ENCODE measurements around the gene C1orf198. TPM values are rescaled to one million over a fixed set of nuclear protein-coding genes. Genes with fewer than 3 reads are reported as not detected.
"Not testable (repeated sequence)": the region's sequence is repeated elsewhere in the genome, so short reads cannot be mapped to it uniquely, and the experiment has no call there.

The C1orf198 gene
- total RNA-seq, 1 donor from 2014 or later: 32.9 TPM

DNA sequence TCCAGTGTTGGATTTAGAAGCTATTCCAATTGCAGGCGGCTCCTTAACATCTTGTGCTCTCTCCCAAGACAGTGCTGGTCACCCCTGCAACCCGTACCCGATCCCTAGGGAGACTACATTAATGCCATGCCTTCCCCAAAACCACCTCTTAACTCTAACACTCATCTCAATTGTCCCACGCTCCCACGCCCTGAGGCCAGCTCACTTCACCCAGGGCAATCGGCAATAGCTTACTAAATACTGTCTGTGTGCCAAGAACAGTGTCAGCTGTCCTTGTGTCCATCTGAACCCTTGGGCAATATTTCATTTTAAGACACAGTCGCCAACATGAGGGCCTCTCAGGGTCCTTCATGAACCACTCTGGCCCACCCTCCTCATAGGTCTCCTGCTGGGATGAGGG is 13.9 kb downstream of the C1orf198 start:
- Histone ChIP-seq H3K27me3 (ENCODE audit: control insufficient read depth in 3 of 3, insufficient read depth in 3 of 3, low read length in 3 of 3) (no peaks in the 10 kb centered on the region), H3K9ac (ENCODE audit: low read depth in 1 of 3, low read length in 3 of 3) (no peak overlapping the region), H3K4me3 (ENCODE audit: low read length in 3 of 3) (no peak overlapping the region), H3K36me3 (ENCODE audit: control insufficient read depth in 3 of 3, insufficient read depth in 3 of 3, low read length in 3 of 3) (peaks cover 6 to 13% (median 8%) of the 10 kb centered on the region in 3 donors), H3K9me3 (ENCODE audit: control insufficient read depth in 3 of 3, low read length in 3 of 3) (no peaks in the 10 kb centered on the region), H3K4me1 (ENCODE audit: control insufficient read depth in 3 of 3, insufficient read depth in 3 of 3, low read length in 3 of 3) (peaks cover 28 to 57% (median 43%) of the 10 kb centered on the region in 3 donors), H3K27ac (ENCODE audit: low read depth, low read length) (no peak overlapping the region)

- Histone ChIP-seq H3K27ac (ENCODE audit: low read depth, low read length) (no peak overlapping the region), H3K27me3 (ENCODE audit: control insufficient read depth in 3 of 3, insufficient read depth in 3 of 3, low read length in 3 of 3) (no peaks in the 10 kb centered on the region), H3K9me3 (ENCODE audit: control insufficient read depth in 3 of 3, low read length in 3 of 3) (no peaks in the 10 kb centered on the region), H3K4me1 (ENCODE audit: control insufficient read depth in 3 of 3, insufficient read depth in 3 of 3, low read length in 3 of 3) (peaks cover 35 to 59% (median 50%) of the 10 kb centered on the region in 3 donors), H3K36me3 (ENCODE audit: control insufficient read depth in 3 of 3, insufficient read depth in 3 of 3, low read length in 3 of 3) (peaks cover 6 to 13% (median 8%) of the 10 kb centered on the region in 3 donors), H3K4me3 (ENCODE audit: low read length in 3 of 3) (no peak overlapping the region), H3K9ac (ENCODE audit: low read depth in 1 of 3, low read length in 3 of 3) (no peak overlapping the region)
Observed at GRCh38 chr1:230853731-230854130, 14.6 kb downstream of the C1orf198 start.

GRCh38 chr1:230852959-230853358 is 15.4 kb downstream of the C1orf198 start:
- H3K4me1 ChIP-seq (ENCODE audit: control insufficient read depth in 3 of 3, insufficient read depth in 3 of 3, low read length in 3 of 3): peaks cover 38 to 66% (median 56%) of the 10 kb centered on the region in 3 donors
- H3K9me3 ChIP-seq (ENCODE audit: control insufficient read depth in 3 of 3, low read length in 3 of 3): no peaks in the 10 kb centered on the region
- no peak overlapping the region for H3K27ac ChIP-seq (ENCODE audit: low read depth, low read length)
- H3K36me3 ChIP-seq (ENCODE audit: control insufficient read depth in 3 of 3, insufficient read depth in 3 of 3, low read length in 3 of 3): peaks cover 6 to 13% (median 8%) of the 10 kb centered on the region in 3 donors
- no peak overlapping the region for H3K9ac ChIP-seq (ENCODE audit: low read depth in 1 of 3, low read length in 3 of 3)
- no peaks in the 10 kb centered on the region for H3K27me3 ChIP-seq (ENCODE audit: control insufficient read depth in 3 of 3, insufficient read depth in 3 of 3, low read length in 3 of 3)
- no peak overlapping the region for H3K4me3 ChIP-seq (ENCODE audit: low read length in 3 of 3)

DNA sequence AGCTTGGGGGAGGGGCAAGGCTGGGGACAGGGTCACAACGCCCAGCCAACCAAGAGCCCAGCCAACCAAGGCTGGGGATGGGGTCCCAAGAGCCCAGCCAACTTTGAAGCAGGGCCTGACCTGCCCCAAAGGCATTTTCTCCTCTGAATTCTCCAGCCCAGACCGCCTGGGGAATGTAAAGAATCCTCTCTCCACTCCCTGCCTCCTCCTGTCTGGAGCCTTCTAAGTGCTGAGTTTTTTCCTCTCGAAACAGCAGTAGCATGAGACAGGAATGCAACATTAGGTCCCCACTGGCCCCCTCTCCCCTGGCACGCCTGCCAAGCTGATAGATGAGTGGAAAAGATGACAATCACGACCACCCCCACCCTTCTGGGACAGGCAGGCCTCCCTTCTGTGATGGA is 17.0 kb downstream of the C1orf198 start:
- H3K9me3 ChIP-seq (ENCODE audit: control insufficient read depth in 3 of 3, low read length in 3 of 3): no peaks in the 10 kb centered on the region
- no peak overlapping the region for H3K9ac ChIP-seq (ENCODE audit: low read depth in 1 of 3, low read length in 3 of 3)
- H3K27ac ChIP-seq (ENCODE audit: low read depth, low read length): no peak overlapping the region
- peaks cover 34 to 62% (median 58%) of the 10 kb centered on the region in 3 donors for H3K4me1 ChIP-seq (ENCODE audit: control insufficient read depth in 3 of 3, insufficient read depth in 3 of 3, low read length in 3 of 3)
- H3K36me3 ChIP-seq (ENCODE audit: control insufficient read depth in 3 of 3, insufficient read depth in 3 of 3, low read length in 3 of 3): peaks cover 6 to 13% (median 8%) of the 10 kb centered on the region in 3 donors
- H3K4me3 ChIP-seq (ENCODE audit: low read length in 3 of 3): no peak overlapping the region
- no peaks in the 10 kb centered on the region for H3K27me3 ChIP-seq (ENCODE audit: control insufficient read depth in 3 of 3, insufficient read depth in 3 of 3, low read length in 3 of 3)

GRCh38 chr1:230850547-230850946 is 17.8 kb downstream of the C1orf198 start:
- peaks cover 33 to 57% (median 52%) of the 10 kb centered on the region in 3 donors for H3K4me1 ChIP-seq (ENCODE audit: control insufficient read depth in 3 of 3, insufficient read depth in 3 of 3, low read length in 3 of 3)
- no peaks in the 10 kb centered on the region for H3K9me3 ChIP-seq (ENCODE audit: control insufficient read depth in 3 of 3, low read length in 3 of 3)
- H3K4me3 ChIP-seq (ENCODE audit: low read length in 3 of 3): no peak overlapping the region
- H3K36me3 ChIP-seq (ENCODE audit: control insufficient read depth in 3 of 3, insufficient read depth in 3 of 3, low read length in 3 of 3): peaks cover 6 to 13% (median 8%) of the 10 kb centered on the region in 3 donors
- peak overlapping the region; percentile 64 for H3K27ac ChIP-seq (ENCODE audit: low read depth, low read length)
- H3K9ac ChIP-seq (ENCODE audit: low read depth in 1 of 3, low read length in 3 of 3): peak overlapping the region in 1 of 3 donors; percentile 33
- no peaks in the 10 kb centered on the region for H3K27me3 ChIP-seq (ENCODE audit: control insufficient read depth in 3 of 3, insufficient read depth in 3 of 3, low read length in 3 of 3)

GRCh38 chr1:230849451-230850224 is 18.7 kb downstream of the C1orf198 start:
- Histone ChIP-seq H3K9ac (ENCODE audit: low read depth in 1 of 3, low read length in 3 of 3) (peak overlapping the region in 2 of 3 donors; percentile 0 to 26), H3K27ac (ENCODE audit: low read depth, low read length) (peak overlapping the region; percentile 64), H3K27me3 (ENCODE audit: control insufficient read depth in 3 of 3, insufficient read depth in 3 of 3, low read length in 3 of 3) (no peaks in the 10 kb centered on the region), H3K4me1 (ENCODE audit: control insufficient read depth in 3 of 3, insufficient read depth in 3 of 3, low read length in 3 of 3) (peaks cover 33 to 58% (median 51%) of the 10 kb centered on the region in 3 donors), H3K36me3 (ENCODE audit: control insufficient read depth in 3 of 3, insufficient read depth in 3 of 3, low read length in 3 of 3) (peaks cover 6 to 12% (median 8%) of the 10 kb centered on the region in 3 donors), H3K9me3 (ENCODE audit: control insufficient read depth in 3 of 3, low read length in 3 of 3) (no peaks in the 10 kb centered on the region), H3K4me3 (ENCODE audit: low read length in 3 of 3) (peak overlapping the region in 2 of 3 donors; percentile 18 to 49)

DNA sequence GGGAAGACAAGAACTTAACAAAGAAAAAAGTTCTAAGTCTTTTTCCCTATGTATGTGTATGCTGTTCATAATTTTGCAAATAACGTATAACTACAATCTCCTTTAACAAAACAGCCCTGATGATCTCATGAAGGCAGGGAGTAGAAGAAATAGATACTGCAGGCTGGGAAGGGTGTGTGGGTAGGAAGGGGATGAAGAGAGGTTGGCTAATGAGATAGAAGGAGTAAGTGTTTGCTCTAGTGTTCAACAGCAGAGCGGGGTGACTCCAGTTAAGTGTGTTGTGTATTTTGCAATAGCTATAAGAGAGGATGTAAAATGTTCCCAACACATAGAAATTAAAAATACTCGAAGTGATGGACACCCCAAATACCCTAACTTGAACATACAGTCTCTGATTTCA is 20.1 kb downstream of the C1orf198 start:
- H3K36me3 ChIP-seq (ENCODE audit: control insufficient read depth in 3 of 3, insufficient read depth in 3 of 3, low read length in 3 of 3): peaks cover 12 to 17% (median 14%) of the 10 kb centered on the region in 3 donors
- H3K4me3 ChIP-seq (ENCODE audit: low read length in 3 of 3): no peak overlapping the region
- no peaks in the 10 kb centered on the region for H3K27me3 ChIP-seq (ENCODE audit: control insufficient read depth in 3 of 3, insufficient read depth in 3 of 3, low read length in 3 of 3)
- no peak overlapping the region for H3K27ac ChIP-seq (ENCODE audit: low read depth, low read length)
- H3K4me1 ChIP-seq (ENCODE audit: control insufficient read depth in 3 of 3, insufficient read depth in 3 of 3, low read length in 3 of 3): peaks cover 24 to 47% (median 39%) of the 10 kb centered on the region in 3 donors
- no peaks in the 10 kb centered on the region for H3K9me3 ChIP-seq (ENCODE audit: control insufficient read depth in 3 of 3, low read length in 3 of 3)
- H3K9ac ChIP-seq (ENCODE audit: low read depth in 1 of 3, low read length in 3 of 3): no peak overlapping the region

- H3K4me3 ChIP-seq (ENCODE audit: low read length in 3 of 3); H3K27me3 ChIP-seq (ENCODE audit: control insufficient read depth in 3 of 3, insufficient read depth in 3 of 3, low read length in 3 of 3); H3K9ac ChIP-seq (ENCODE audit: low read depth in 1 of 3, low read length in 3 of 3); H3K27ac ChIP-seq (ENCODE audit: low read depth, low read length); H3K9me3 ChIP-seq (ENCODE audit: control insufficient read depth in 3 of 3, low read length in 3 of 3): not testable (repeated sequence)
- Histone ChIP-seq H3K36me3 (ENCODE audit: control insufficient read depth in 3 of 3, insufficient read depth in 3 of 3, low read length in 3 of 3) (peaks cover 17 to 23% (median 20%) of the 10 kb centered on the region in 3 donors), H3K4me1 (ENCODE audit: control insufficient read depth in 3 of 3, insufficient read depth in 3 of 3, low read length in 3 of 3) (peaks cover 17 to 29% (median 24%) of the 10 kb centered on the region in 3 donors)
Observed at GRCh38 chr1:230845184-230845583, 23.1 kb downstream of the C1orf198 start.

DNA sequence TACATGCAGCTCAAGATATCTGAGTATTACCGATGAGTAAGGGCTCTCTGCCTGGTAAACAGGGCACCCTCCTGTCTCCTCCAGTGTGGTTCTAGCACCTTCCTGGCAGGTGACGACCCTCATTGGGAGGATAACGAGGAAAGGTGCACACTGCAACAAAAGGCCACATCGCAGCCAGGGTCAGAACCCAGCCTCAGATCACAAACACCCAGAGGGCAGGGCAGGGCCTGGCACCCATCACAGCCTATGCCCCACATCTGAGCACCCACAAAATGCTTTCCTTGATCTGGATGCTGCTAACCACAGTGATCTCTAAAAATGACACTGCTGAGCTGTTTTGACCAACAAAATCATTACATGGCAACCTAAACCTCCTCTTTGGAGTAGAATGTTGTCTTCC is 23.8 kb downstream of the C1orf198 start:
- Histone ChIP-seq H3K4me3 (ENCODE audit: low read length in 3 of 3) (no peak overlapping the region), H3K4me1 (ENCODE audit: control insufficient read depth in 3 of 3, insufficient read depth in 3 of 3, low read length in 3 of 3) (peaks cover 11 to 22% (median 18%) of the 10 kb centered on the region in 3 donors), H3K27me3 (ENCODE audit: control insufficient read depth in 3 of 3, insufficient read depth in 3 of 3, low read length in 3 of 3) (no peaks in the 10 kb centered on the region), H3K9ac (ENCODE audit: low read depth in 1 of 3, low read length in 3 of 3) (no peak overlapping the region), H3K36me3 (ENCODE audit: control insufficient read depth in 3 of 3, insufficient read depth in 3 of 3, low read length in 3 of 3) (peaks cover 17 to 23% (median 20%) of the 10 kb centered on the region in 3 donors), H3K27ac (ENCODE audit: low read depth, low read length) (no peak overlapping the region), H3K9me3 (ENCODE audit: control insufficient read depth in 3 of 3, low read length in 3 of 3) (no peaks in the 10 kb centered on the region)
